MCF 10A (cell line): ENCODE data around the gene RALGAPA1. TPM values are rescaled to one million over a fixed set of nuclear protein-coding genes. Genes with fewer than 3 reads are reported as not detected.

Source experiments
- BruUV-seq: library from RNA; stranded (reverse); fragments of 400-500 nt; replicated peaks from 2 replicates; lab custom pipeline; 2021; lab: Mats Ljungman, UMichigan
- CTCF ChIA-PET: fragments of 300-600 bp; sonication (Branson Sonifier 250); formaldehyde crosslinking; extraction: SDS; loops from one replicate; lab custom pipeline; 2021; ENCODE audit warnings: antibody characterized with exemption, inconsistent platforms; lab: Yijun Ruan, JAX
- POLR2A ChIA-PET: fragments of 300-600, 350-650 bp; sonication (Branson Sonifier 250); formaldehyde crosslinking; extraction: SDS; loops from one replicate; lab custom pipeline; 2020; ENCODE audit warnings: antibody characterized with exemption, inconsistent platforms; lab: Yijun Ruan, JAX
- DNase-seq: peaks from one replicate; pipeline ENCODE4 v3.0.0-alpha.2; 2018; ENCODE audit not compliant: unreplicated experiment
- H3K27ac Mint-ChIP-seq: one replicate; pipeline ENCODE4 v1.8.0; 2022; ENCODE audit warnings: mild to moderate bottlenecking, low read depth, mixed read lengths; ENCODE audit not compliant: unreplicated experiment
- H3K27me3 Mint-ChIP-seq: one replicate; pipeline ENCODE4 v1.8.0; 2022; ENCODE audit warnings: mixed read lengths; ENCODE audit not compliant: insufficient read depth, unreplicated experiment
- H3K36me3 Mint-ChIP-seq: one replicate; pipeline ENCODE4 v1.8.0; 2022; ENCODE audit warnings: mild to moderate bottlenecking, moderate library complexity, mixed read lengths; ENCODE audit not compliant: insufficient read depth, unreplicated experiment
- H3K4me1 Mint-ChIP-seq: one replicate; pipeline ENCODE4 v1.8.0; 2022; ENCODE audit warnings: mixed read lengths; ENCODE audit not compliant: insufficient read depth, unreplicated experiment
- H3K4me3 Mint-ChIP-seq: one replicate; pipeline ENCODE4 v1.8.0; 2022; ENCODE audit warnings: mild to moderate bottlenecking, moderate library complexity, mixed read lengths; ENCODE audit not compliant: unreplicated experiment
- H3K9me3 Mint-ChIP-seq: one replicate; pipeline ENCODE4 v1.8.0; 2022; ENCODE audit warnings: mixed read lengths; ENCODE audit not compliant: unreplicated experiment
- intact Hi-C: fragments of 100-400 bp; cut with micrococcal nuclease; formaldehyde crosslinking; loops from 2 replicates; pipeline ENCODE4 v1.14.1; 2022
- total RNA-seq: library from RNA; stranded (reverse); gene quantifications from 2 replicates; pipeline ENCODE4 v1.2.3, GENCODE V29; 2022
- TF ChIP-seq, protein P1 (sequence below): fragments of 200-600 bp; IDR thresholded peaks from one replicate; pipeline ENCODE4 v1.8.0; 2022; ENCODE audit warnings: antibody characterized with exemption, mild to moderate bottlenecking; ENCODE audit not compliant: unreplicated experiment

RALGAPA1 gene
- total RNA-seq, 1 experiment from 2014 or later: 52.3 TPM

DNA sequence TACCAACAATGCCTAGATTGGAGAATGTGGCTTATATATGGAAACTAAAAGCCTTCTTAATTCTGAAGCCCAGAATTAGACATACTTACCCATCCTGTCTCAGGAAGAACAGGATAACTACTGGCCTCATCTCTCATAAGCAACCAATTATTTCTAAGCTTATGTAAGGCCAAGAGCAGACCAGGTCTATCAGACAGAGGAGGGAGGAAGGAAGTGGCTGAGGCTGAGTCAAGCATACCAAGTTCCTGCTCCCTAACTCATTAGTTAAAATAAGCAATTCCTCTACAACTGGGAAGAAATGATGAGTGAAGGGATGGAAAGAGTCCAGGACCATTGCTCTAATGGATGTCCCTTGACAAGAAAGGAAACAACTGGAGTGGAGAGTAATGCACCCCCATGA, 302.2 kb downstream of the RALGAPA1 start:
- Mint-ChIP-seq H3K4me1 (no peaks in the 10 kb centered on the region), H3K4me3 (no peak overlapping the region), H3K27ac (no peak overlapping the region), H3K36me3 (no peaks in the 10 kb centered on the region), H3K9me3 (no peaks in the 10 kb centered on the region), H3K27me3 (peaks cover 23% of the 10 kb centered on the region)
- intact Hi-C loops: no loop called here
- ChIA-PET CTCF (no interaction called here), POLR2A (no interaction called here)
- BruUV-seq: no TSS peak
- TF ChIP-seq, protein P1, sequence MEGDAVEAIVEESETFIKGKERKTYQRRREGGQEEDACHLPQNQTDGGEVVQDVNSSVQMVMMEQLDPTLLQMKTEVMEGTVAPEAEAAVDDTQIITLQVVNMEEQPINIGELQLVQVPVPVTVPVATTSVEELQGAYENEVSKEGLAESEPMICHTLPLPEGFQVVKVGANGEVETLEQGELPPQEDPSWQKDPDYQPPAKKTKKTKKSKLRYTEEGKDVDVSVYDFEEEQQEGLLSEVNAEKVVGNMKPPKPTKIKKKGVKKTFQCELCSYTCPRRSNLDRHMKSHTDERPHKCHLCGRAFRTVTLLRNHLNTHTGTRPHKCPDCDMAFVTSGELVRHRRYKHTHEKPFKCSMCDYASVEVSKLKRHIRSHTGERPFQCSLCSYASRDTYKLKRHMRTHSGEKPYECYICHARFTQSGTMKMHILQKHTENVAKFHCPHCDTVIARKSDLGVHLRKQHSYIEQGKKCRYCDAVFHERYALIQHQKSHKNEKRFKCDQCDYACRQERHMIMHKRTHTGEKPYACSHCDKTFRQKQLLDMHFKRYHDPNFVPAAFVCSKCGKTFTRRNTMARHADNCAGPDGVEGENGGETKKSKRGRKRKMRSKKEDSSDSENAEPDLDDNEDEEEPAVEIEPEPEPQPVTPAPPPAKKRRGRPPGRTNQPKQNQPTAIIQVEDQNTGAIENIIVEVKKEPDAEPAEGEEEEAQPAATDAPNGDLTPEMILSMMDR: no peak
- no peak for DNase-seq

DNA sequence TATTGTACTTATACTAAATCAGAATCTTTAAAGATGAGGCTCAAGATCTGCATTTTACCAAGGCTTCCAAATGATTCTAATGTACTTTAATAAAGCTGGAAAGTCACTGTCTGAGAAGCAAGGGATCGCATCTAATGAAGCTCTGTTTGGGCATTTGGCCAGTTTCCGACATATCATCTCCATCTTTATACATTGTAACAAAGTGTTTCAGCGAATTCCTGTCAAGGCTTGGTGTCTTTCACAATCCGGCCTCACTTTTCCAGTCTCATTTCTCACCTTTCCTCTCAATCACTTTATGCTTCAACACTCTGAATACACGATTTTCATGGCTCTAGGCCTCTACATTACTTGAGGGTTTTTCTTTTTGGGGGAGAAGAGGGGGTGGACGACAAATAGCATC, 302.6 kb downstream of the RALGAPA1 start:
- no peaks in the 10 kb centered on the region for H3K36me3 Mint-ChIP-seq
- H3K4me3 Mint-ChIP-seq: no peak overlapping the region
- peaks cover 28% of the 10 kb centered on the region for H3K27me3 Mint-ChIP-seq
- BruUV-seq: no TSS peak
- no peak for DNase-seq
- H3K9me3 Mint-ChIP-seq: no peaks in the 10 kb centered on the region
- TF ChIP-seq, protein P1: no peak
- ChIA-PET CTCF (interaction anchor here (0.6 kb wide), 1 partner anchor 133 kb away, joined by 4 read pairs; no protein-coding TSS in a partner anchor), POLR2A (interaction anchor here (1.3 kb wide), 1 partner anchor 23 kb away, joined by 3 read pairs; no protein-coding TSS in a partner anchor)
- no peaks in the 10 kb centered on the region for H3K4me1 Mint-ChIP-seq
- no peak overlapping the region for H3K27ac Mint-ChIP-seq
- intact Hi-C loops: no loop called here

DNA sequence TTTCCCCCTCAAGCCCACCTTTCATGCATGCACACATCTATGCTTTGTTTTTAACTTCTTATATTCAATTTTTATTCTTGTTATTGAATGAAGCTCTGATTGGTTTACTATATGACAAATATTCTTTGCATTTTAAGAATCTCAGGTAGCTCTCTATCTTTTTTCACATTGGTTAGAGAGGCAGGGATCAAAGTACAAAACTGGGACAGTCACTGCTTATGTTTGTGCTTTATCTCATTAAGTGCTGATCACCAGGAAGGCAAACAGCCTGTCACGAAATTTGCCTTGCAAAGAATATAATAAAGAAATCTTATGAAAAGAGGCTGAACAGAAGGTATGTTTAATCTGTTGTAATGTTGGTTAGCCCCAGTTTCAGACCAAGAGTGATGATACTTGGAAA, 304.8 kb downstream of the RALGAPA1 start:
- no peaks in the 10 kb centered on the region for H3K36me3 Mint-ChIP-seq
- TF ChIP-seq, protein P1: no peak

GRCh38 chr14:35503646-35504045, 305.4 kb downstream of the RALGAPA1 start:
- BruUV-seq: no TSS peak
- no peaks in the 10 kb centered on the region for H3K4me1 Mint-ChIP-seq
- TF ChIP-seq, protein P1: no peak
- no peak overlapping the region for H3K27ac Mint-ChIP-seq
- intact Hi-C loops: no loop called here
- H3K27me3 Mint-ChIP-seq: peaks cover 49% of the 10 kb centered on the region
- no peaks in the 10 kb centered on the region for H3K36me3 Mint-ChIP-seq
- ChIA-PET POLR2A (no interaction called here), CTCF (interaction anchor here (0.7 kb wide), 1 partner anchor 1298 kb away, joined by 3 read pairs; no protein-coding TSS in a partner anchor)
- DNase-seq: no peak
- H3K4me3 Mint-ChIP-seq: no peak overlapping the region
- no peaks in the 10 kb centered on the region for H3K9me3 Mint-ChIP-seq

More for the DNA sequence above, 304.8 kb downstream of the RALGAPA1 start:
- Mint-ChIP-seq H3K27ac (no peak overlapping the region), H3K9me3 (no peaks in the 10 kb centered on the region), H3K4me1 (no peaks in the 10 kb centered on the region), H3K27me3 (peaks cover 43% of the 10 kb centered on the region), H3K4me3 (no peak overlapping the region)
- intact Hi-C loops: no loop called here
- ChIA-PET POLR2A (no interaction called here), CTCF (interaction anchor here (0.7 kb wide), 1 partner anchor 1298 kb away, joined by 3 read pairs; no protein-coding TSS in a partner anchor)
- BruUV-seq: no TSS peak
- DNase-seq: no peak
